Subcutaneous adipose tissue (tissue), 4 donors: ENCODE measurements around the gene AKAP6. TPM values are rescaled to one million over a fixed set of nuclear protein-coding genes. Genes with fewer than 3 reads are reported as not detected.

Experiments
- CTCF ChIP-seq: fragments of 450-650 bp; IDR thresholded peaks from one replicate; pipeline ENCODE4 v1.5.1; 2016; ENCODE audit warnings: low read depth, mild to moderate bottlenecking, control low read depth, antibody characterized with exemption, moderate library complexity
- total RNA-seq, 4 donors: library from RNA; depleted of rRNA; stranded (reverse); fragments of >200 nt; gene quantifications; one replicate each; pipeline ENCODE4 v1.1.0, GENCODE V29; 2016

Gene AKAP6
- total RNA-seq, 4 donors from 2014 or later, result 0.65 to 6.5 (median 1.2) TPM

GRCh38 chr14:32343926-32344430 lies 14.9 kb downstream of the AKAP6 start:
- TF ChIP-seq CTCF, result no peak

GRCh38 chr14:32345311-32345791 lies 16.3 kb downstream of the AKAP6 start:
- no peak for TF ChIP-seq CTCF

GRCh38 chr14:32349322-32349721 lies 20.2 kb downstream of the AKAP6 start:
- TF ChIP-seq CTCF, result no peak

GRCh38 chr14:32350020-32350419 lies 20.9 kb downstream of the AKAP6 start:
- TF ChIP-seq CTCF, result no peak

- TF ChIP-seq CTCF, result no peak
Observed at GRCh38 chr14:32352631-32353030, 23.5 kb downstream of the AKAP6 start.

GRCh38 chr14:32354716-32355115 lies 25.6 kb downstream of the AKAP6 start:
- no peak for TF ChIP-seq CTCF

- TF ChIP-seq CTCF, result no peak
Observed at GRCh38 chr14:32358781-32359180, 29.7 kb downstream of the AKAP6 start.
